HepG2 (cell line): ENCODE data around the gene MYO1G. TPM values are rescaled to one million over a fixed set of nuclear protein-coding genes. Genes with fewer than 3 reads are reported as not detected.

Experiments
- ATAC-seq: fragments of 200-7000 bp; cut with Tn5 transposase; 3 replicates; pipeline ENCODE4 v1.9.1; 2020; ENCODE audit warnings: mild to moderate bottlenecking, moderate library complexity
- BruUV-seq: library from RNA; stranded (reverse); fragments of 400-500 nt; replicated peaks from 2 replicates; lab custom pipeline; 2021; lab: Mats Ljungman, UMichigan
- CTCF ChIA-PET: fragments of 300-600 bp; formaldehyde crosslinking; extraction: SDS; loops from one replicate; lab custom pipeline; 2021; ENCODE audit warnings: low total read pairs, inconsistent platforms, low intra/inter-chr PET ratio; lab: Yijun Ruan, JAX
- POLR2A ChIA-PET: fragments of 350-600 bp; sonication (Branson Sonifier 250); formaldehyde crosslinking; loops from one replicate; lab custom pipeline; 2020; ENCODE audit warnings: antibody characterized with exemption, inconsistent platforms; lab: Yijun Ruan, JAX
- DNase-seq: peaks from one replicate; pipeline ENCODE4 v3.0.0-alpha.2; 2015; ENCODE audit warnings: low spot score
- FAIRE-seq: peaks from 3 replicates; lab custom pipeline; 2011; peaks lifted over from hg19 to GRCh38; lab: Jason Lieb, UNC
- H2AFZ ChIP-seq: one replicate; pipeline ENCODE4 v1.6.1; 2011; ENCODE audit warnings: low read length, inconsistent platforms
- H3K27ac ChIP-seq: fragments of 300-600 bp; 3 replicates; pipeline ENCODE4 v1.8.0; 2011; ENCODE audit warnings: mixed run types, mild to moderate bottlenecking, mixed read lengths, low read length, inconsistent platforms; ENCODE audit not compliant: insufficient read depth; ENCODE audit errors: extremely low read length
- H3K27me3 ChIP-seq, 2 experiments: fragments of 200-600 bp in 1 of 2; 2 replicates in 1 of 2; 3 replicates in 1 of 2; pipeline versions ENCODE4 v1.6.0 to v1.8.0; 2011; ENCODE audit warnings: low read length in 2 of 2, mild to moderate bottlenecking in 2 of 2, moderate library complexity in 2 of 2, inconsistent platforms in 1 of 2; ENCODE audit not compliant: insufficient read depth in 2 of 2, control insufficient read depth in 1 of 2
- H3K36me3 ChIP-seq, 2 experiments: fragments of 200-600 bp in 1 of 2; replicated peaks in 1 of 2; 2 replicates in 1 of 2; 3 replicates in 1 of 2; pipeline versions ENCODE4 v1.5.1 to v1.8.0; 2011; ENCODE audit warnings: low read length in 2 of 2, inconsistent platforms in 1 of 2; ENCODE audit not compliant: insufficient read depth in 2 of 2, control insufficient read depth in 1 of 2
- H3K4me1 ChIP-seq: 2 replicates; pipeline ENCODE4 v1.5.1; 2012; ENCODE audit warnings: low read length, inconsistent platforms; ENCODE audit not compliant: insufficient read depth
- H3K4me2 ChIP-seq: 2 replicates; pipeline ENCODE4 v1.6.0; 2011; ENCODE audit warnings: low read depth, low read length, inconsistent platforms
- H3K4me3 ChIP-seq, 3 experiments: fragments of 200-600 bp in 1 of 3; sonication (generic), shearing (Covaris generic) in 1 of 3; replicated peaks in 1 of 3; 2 replicates each; pipeline ENCODE4 v1.5.1; 2011 to 2016; ENCODE audit warnings: low read length in 3 of 3, inconsistent platforms in 2 of 3, low read depth in 2 of 3, mild to moderate bottlenecking in 2 of 3, control low read depth in 1 of 3, mixed read lengths in 1 of 3; ENCODE audit not compliant: insufficient read depth in 1 of 3
- H3K79me2 ChIP-seq: one replicate; pipeline ENCODE4 v1.6.1; 2011; ENCODE audit warnings: low read length, inconsistent platforms; ENCODE audit not compliant: insufficient read depth
- H3K9ac ChIP-seq: 2 replicates; pipeline ENCODE4 v1.6.0; 2011; ENCODE audit warnings: mild to moderate bottlenecking, low read depth, low read length, inconsistent platforms; ENCODE audit not compliant: insufficient read depth
- H3K9me3 ChIP-seq: 2 replicates; pipeline ENCODE4 v1.5.1; 2012; ENCODE audit warnings: mild to moderate bottlenecking, low read length
- H4K20me1 ChIP-seq: 2 replicates; pipeline ENCODE4 v1.6.0; 2011; ENCODE audit warnings: inconsistent platforms, mild to moderate bottlenecking, low read length, moderate library complexity; ENCODE audit not compliant: insufficient read depth
- CAMTA2 ChIP-seq: sonication (generic); formaldehyde crosslinking; IDR thresholded peaks from 2 replicates; pipeline ENCODE4 v1.4.0; 2020; ENCODE audit warnings: mild to moderate bottlenecking, missing genetic modification reagents, borderline replicate concordance
- CENPT ChIP-seq: sonication (generic); formaldehyde crosslinking; IDR thresholded peaks from 2 replicates; pipeline ENCODE4 v1.8.0; 2022; ENCODE audit warnings: low read depth, mild to moderate bottlenecking, moderate library complexity, missing genetic modification reagents
- HNRNPUL1 ChIP-seq: fragments of 200-400 bp; formaldehyde crosslinking; IDR thresholded peaks from 2 replicates; pipeline ENCODE4 v1.6.1; 2017; ENCODE audit warnings: low read depth, mild to moderate bottlenecking, low read length, moderate library complexity
- HOXA5 ChIP-seq: sonication (generic); formaldehyde crosslinking; IDR thresholded peaks from 2 replicates; pipeline ENCODE4 v1.4.0; 2020; ENCODE audit warnings: missing genetic modification reagents
- MIER2 ChIP-seq: IDR thresholded peaks from 2 replicates; pipeline ENCODE4 v1.6.1; 2016; ENCODE audit warnings: missing biosample characterization, missing genetic modification reagents
- SCMH1 ChIP-seq: sonication (generic); formaldehyde crosslinking; IDR thresholded peaks from 2 replicates; pipeline ENCODE4 v1.9.0; 2021; ENCODE audit warnings: missing genetic modification reagents, mild to moderate bottlenecking, borderline replicate concordance
- SKI ChIP-seq: fragments of 450-650 bp; IDR thresholded peaks from one replicate; pipeline ENCODE4 v1.6.1; 2018; ENCODE audit warnings: mild to moderate bottlenecking; ENCODE audit not compliant: partially characterized antibody
- ZNF180 ChIP-seq: sonication (generic); formaldehyde crosslinking; IDR thresholded peaks from 2 replicates; pipeline ENCODE4 v1.4.0; 2020; ENCODE audit warnings: low read depth, missing genetic modification reagents, borderline replicate concordance
- ZNF431 ChIP-seq: sonication (generic); formaldehyde crosslinking; IDR thresholded peaks from 2 replicates; pipeline ENCODE4 v1.9.0; 2022; ENCODE audit warnings: missing genetic modification reagents, low read depth, mild to moderate bottlenecking, borderline replicate concordance
- ZNF44 ChIP-seq: sonication (generic); formaldehyde crosslinking; IDR thresholded peaks from 2 replicates; pipeline ENCODE4 v1.5.1; 2020; ENCODE audit warnings: mild to moderate bottlenecking, missing genetic modification reagents
- ZNF543 ChIP-seq: sonication (generic); formaldehyde crosslinking; IDR thresholded peaks from 2 replicates; pipeline ENCODE4 v1.4.0; 2020; ENCODE audit warnings: mild to moderate bottlenecking, missing genetic modification reagents
- ZNF782 ChIP-seq: sonication (generic); formaldehyde crosslinking; IDR thresholded peaks from 2 replicates; pipeline ENCODE4 v1.4.0; 2020; ENCODE audit warnings: missing genetic modification reagents, mild to moderate bottlenecking, borderline replicate concordance
- ZNF841 ChIP-seq: sonication (generic); formaldehyde crosslinking; IDR thresholded peaks from 2 replicates; pipeline ENCODE4 v1.8.1; 2023; ENCODE audit warnings: missing genetic modification reagents, borderline replicate concordance
- WGBS: methylation state at CpG from one replicate; pipeline ENCODE4 v1.1.6; 2017; ENCODE audit warnings: low lambda C conversion rate; 5-methylcytosine and 5-hydroxymethylcytosine counted together
- in situ Hi-C: cut with HindIII; loops from 2 replicates; pipeline ENCODE4 v1.10.0; 2017; ENCODE audit warnings: low pct_unique_long_range_greater_than_20kb; ENCODE audit not compliant: extremely low pct_ligation_motif_present
- intact Hi-C: fragments of 100-400 bp; cut with micrococcal nuclease; formaldehyde crosslinking; loops from one replicate; pipeline ENCODE4 v1.10.0; 2022; ENCODE audit not compliant: unreplicated experiment
- polyA plus RNA-seq, 8 experiments: library from polyadenylated mRNA; depleted of rRNA in 3 of 8; stranded (reverse) in 7 of 8; unstranded in 1 of 8; fragments of >200 nt; fragmentation: Illumina TruSeq in 4 of 8; extraction: Trizol in 4 of 8; gene quantifications; 2 replicates each; pipeline versions ENCODE4 v1.2.1 to v1.2.3, GENCODE V29; 2011 to 2016; ENCODE audit warnings: low read depth in 4 of 8, missing spikeins in 1 of 8, mixed read lengths in 1 of 8; ENCODE audit not compliant: insufficient read depth in 1 of 8
- total RNA-seq, 5 experiments: library from RNA; depleted of rRNA; stranded (reverse); fragments of >200 nt; fragmentation: Illumina TruSeq; extraction: Trizol; gene quantifications; 2 replicates each; pipeline ENCODE4 v1.2.3, GENCODE V29; 2016; ENCODE audit warnings: low read depth in 1 of 5
- TF ChIP-seq, protein P1 (sequence below): sonication (generic); formaldehyde crosslinking; IDR thresholded peaks from 2 replicates; pipeline ENCODE4 v1.4.0; 2020; ENCODE audit warnings: missing genetic modification reagents

MYO1G gene
- total and polyA plus RNA-seq, 2 of the 13 experiments (the other 11 are each of a cell fraction or from before 2014, with no cell fraction given), result 0.29 to 1.1 TPM

GRCh38 chr7:45020915-45021314 is 42.1 kb upstream of the MYO1G start:
- POLR2A ChIA-PET, result interaction anchor here (1.3 kb wide), 1 partner anchor 20 kb away, joined by 3 read pairs; no protein-coding TSS in a partner anchor
- FAIRE-seq (no peak), ATAC-seq (no peak), DNase-seq (no peak)
- Histone ChIP-seq H3K9ac (no peak overlapping the region), H3K4me1 (peaks cover 2% of the 10 kb centered on the region), H2AFZ (no peak overlapping the region), H4K20me1 (no peaks in the 10 kb centered on the region), H3K36me3 (no peaks in the 10 kb centered on the region; a peak in 1 of 5 replicates), H3K9me3 (no peaks in the 10 kb centered on the region), H3K4me3 (no peak overlapping the region), H3K79me2 (no peaks in the 10 kb centered on the region), H3K27me3 (no peaks in the 10 kb centered on the region), H3K4me2 (no peak overlapping the region), H3K27ac (no peak overlapping the region)
- intact Hi-C loops (no loop called here), in situ Hi-C loops (no loop called here)
- TF ChIP-seq ZNF431 (CRISPR knock-in tag) (no peak), CENPT (no peak), HOXA5 (CRISPR knock-in tag) (no peak)
- WGBS, result 73% methylated on average over 5 of the region's 5 CpGs
- no TSS peak for BruUV-seq
- CTCF ChIA-PET, result no interaction called here

GRCh38 chr7:45017253-45017652 is 38.4 kb upstream of the MYO1G start:
- H4K20me1 ChIP-seq, result no peaks in the 10 kb centered on the region
- no peak overlapping the region for H3K27ac ChIP-seq
- H3K9me3 ChIP-seq, result no peaks in the 10 kb centered on the region
- ChIA-PET CTCF (no interaction called here), POLR2A (no interaction called here)
- no peak overlapping the region for H3K4me2 ChIP-seq
- WGBS, result 57% methylated on average over 3 of the region's 3 CpGs
- FAIRE-seq (no peak), ATAC-seq (no peak), DNase-seq (no peak)
- no peaks in the 10 kb centered on the region for H3K27me3 ChIP-seq
- in situ Hi-C loops (no loop called here), intact Hi-C loops (no loop called here)
- H3K36me3 ChIP-seq, result peaks cover 0 to 1% of the 10 kb centered on the region in 2 experiments; a peak in 1 of 5 replicates
- no TSS peak for BruUV-seq
- no peak overlapping the region for H3K9ac ChIP-seq
- H3K79me2 ChIP-seq, result no peaks in the 10 kb centered on the region
- TF ChIP-seq, protein P1, sequence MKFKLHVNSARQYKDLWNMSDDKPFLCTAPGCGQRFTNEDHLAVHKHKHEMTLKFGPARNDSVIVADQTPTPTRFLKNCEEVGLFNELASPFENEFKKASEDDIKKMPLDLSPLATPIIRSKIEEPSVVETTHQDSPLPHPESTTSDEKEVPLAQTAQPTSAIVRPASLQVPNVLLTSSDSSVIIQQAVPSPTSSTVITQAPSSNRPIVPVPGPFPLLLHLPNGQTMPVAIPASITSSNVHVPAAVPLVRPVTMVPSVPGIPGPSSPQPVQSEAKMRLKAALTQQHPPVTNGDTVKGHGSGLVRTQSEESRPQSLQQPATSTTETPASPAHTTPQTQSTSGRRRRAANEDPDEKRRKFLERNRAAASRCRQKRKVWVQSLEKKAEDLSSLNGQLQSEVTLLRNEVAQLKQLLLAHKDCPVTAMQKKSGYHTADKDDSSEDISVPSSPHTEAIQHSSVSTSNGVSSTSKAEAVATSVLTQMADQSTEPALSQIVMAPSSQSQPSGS, result no peak
- TF ChIP-seq SKI (no peak), SCMH1 (no peak), ZNF841 (CRISPR knock-in tag) (no peak), ZNF44 (CRISPR knock-in tag) (no peak), CAMTA2 (CRISPR knock-in tag) (no peak), MIER2 (CRISPR knock-in tag) (no peak), ZNF543 (CRISPR knock-in tag) (no peak), ZNF180 (CRISPR knock-in tag) (no peak), HNRNPUL1 (no peak), ZNF782 (CRISPR knock-in tag) (no peak)
- H2AFZ ChIP-seq, result no peak overlapping the region
- peaks cover 18% of the 10 kb centered on the region for H3K4me1 ChIP-seq
- H3K4me3 ChIP-seq, result no peak overlapping the region
